ENCODE results near the gene SGK1. TPM values are rescaled to one million over a fixed set of nuclear protein-coding genes. Genes with fewer than 3 reads are reported as not detected.

Gene SGK1
- total and polyA plus RNA-seq, 10 of the 15 experiments (the other 5 are each of a cell fraction or from before 2014, with no cell fraction given) = 0.62 to 5.1 (median 2.9) TPM

DNA sequence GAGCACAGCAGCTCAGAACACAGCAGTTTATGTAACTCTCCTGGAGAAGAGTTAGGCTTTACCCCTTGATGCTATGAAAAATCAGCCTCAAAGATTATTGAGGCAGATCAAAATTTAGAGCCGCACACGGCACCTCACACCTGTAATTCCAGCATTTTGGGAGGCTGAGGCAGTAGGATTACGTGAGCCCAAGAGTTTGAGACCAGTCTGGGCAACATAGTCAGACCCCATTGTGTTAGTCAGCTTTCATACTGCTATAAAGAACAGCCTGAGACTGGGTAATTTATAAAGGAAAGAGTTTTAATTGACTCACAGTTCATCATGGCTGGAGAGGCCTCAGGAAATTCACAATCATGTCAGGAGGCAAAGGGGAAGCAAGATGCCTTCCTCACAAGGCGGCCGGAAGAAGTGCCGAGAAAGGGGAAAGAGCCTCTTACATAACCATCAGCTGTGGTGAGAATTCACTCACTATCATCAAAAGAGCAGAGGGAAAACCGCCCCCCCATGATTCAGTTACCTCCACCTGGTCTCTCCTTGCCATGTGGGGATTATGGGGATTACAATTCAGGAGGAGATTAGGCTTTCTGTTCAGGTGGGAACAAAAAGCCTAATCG is 87.7 kb downstream of the SGK1 start:
- FAIRE-seq (no peak), DNase-seq (ENCODE audit: low read depth, low spot score) (no peak), ATAC-seq (no peak)
- SMC1A ChIA-PET (ENCODE audit: uncharacterized antibody, unreplicated experiment) = interaction anchor here (0.6 to 0.8 kb wide), 2 partner anchors 47 to 80 kb away, joined by 3 read pairs; no protein-coding TSS in a partner anchor
- H3K36me3 ChIP-seq (ENCODE audit: control insufficient read depth in 2 of 2, insufficient read depth in 2 of 2, low read length in 1 of 2) = no peaks in the 10 kb centered on the region
- RAD21 ChIA-PET (ENCODE audit: unreplicated experiment) = no interaction called here
- no peak overlapping the region for H3K9ac ChIP-seq (ENCODE audit: control insufficient read depth, insufficient read depth, low read length)
- H4K20me1 ChIP-seq (ENCODE audit: control insufficient read depth, insufficient read depth) = no peaks in the 10 kb centered on the region
- BruUV-seq (replicated peaks) = no TSS peak
- no peaks in the 10 kb centered on the region for H3K27me3 ChIP-seq (replicated peaks in 1 of 2; ENCODE audit: control insufficient read depth in 2 of 2, insufficient read depth in 2 of 2, low read length in 1 of 2)
- TF ChIP-seq, protein P1, sequence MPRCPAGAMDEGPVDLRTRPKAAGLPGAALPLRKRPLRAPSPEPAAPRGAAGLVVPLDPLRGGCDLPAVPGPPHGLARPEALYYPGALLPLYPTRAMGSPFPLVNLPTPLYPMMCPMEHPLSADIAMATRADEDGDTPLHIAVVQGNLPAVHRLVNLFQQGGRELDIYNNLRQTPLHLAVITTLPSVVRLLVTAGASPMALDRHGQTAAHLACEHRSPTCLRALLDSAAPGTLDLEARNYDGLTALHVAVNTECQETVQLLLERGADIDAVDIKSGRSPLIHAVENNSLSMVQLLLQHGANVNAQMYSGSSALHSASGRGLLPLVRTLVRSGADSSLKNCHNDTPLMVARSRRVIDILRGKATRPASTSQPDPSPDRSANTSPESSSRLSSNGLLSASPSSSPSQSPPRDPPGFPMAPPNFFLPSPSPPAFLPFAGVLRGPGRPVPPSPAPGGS (IDR thresholded peaks at IDR 0.05; ENCODE audit: borderline replicate concordance, insufficient read depth, low read depth, low read length, poor library complexity, severe bottlenecking) = no peak
- TF ChIP-seq RCOR1 (conservative IDR thresholded peaks at IDR 0.05; ENCODE audit: low read depth, low read length) (no peak), MTA2 (IDR thresholded peaks at IDR 0.05; ENCODE audit: low read depth) (no peak), YBX1 (IDR thresholded peaks at IDR 0.05) (no peak), IRF5 (IDR thresholded peaks at IDR 0.05; ENCODE audit: borderline replicate concordance) (no peak), TBL1XR1 (IDR thresholded peaks at IDR 0.05; ENCODE audit: low read depth, low read length) (no peak), FOS (IDR thresholded peaks at IDR 0.05; ENCODE audit: borderline replicate concordance, extremely low read depth, insufficient read length) (no peak)
- in situ Hi-C loops (cut with MboI) (no loop called here), intact Hi-C loops (cut with micrococcal nuclease; ENCODE audit: unreplicated experiment) (no loop called here)
- peak overlapping the region; percentile 54 for H2AFZ ChIP-seq (ENCODE audit: control insufficient read depth, low read depth, low read length)
- H3K4me2 ChIP-seq (ENCODE audit: control insufficient read depth, insufficient read depth) = no peak overlapping the region
- H3K27ac ChIP-seq (ENCODE audit: control insufficient read depth, insufficient read depth) = no peak overlapping the region
- POLR2A ChIA-PET = no interaction called here
- H3K9me3 ChIP-seq (replicated peaks; ENCODE audit: control insufficient read depth, insufficient read depth, low read length) = no peaks in the 10 kb centered on the region
- H3K4me3 ChIP-seq = no peak overlapping the region
- CTCF ChIA-PET = interaction anchor here (0.6 to 1.3 kb wide), 3 partner anchors 19 to 710 kb away, joined by 3 read pairs; no protein-coding TSS in a partner anchor
- no peaks in the 10 kb centered on the region for H3K79me2 ChIP-seq (ENCODE audit: control insufficient read depth, insufficient read depth, low read length)
- peaks cover 10% of the 10 kb centered on the region for H3K4me1 ChIP-seq (ENCODE audit: control insufficient read depth, insufficient read depth, low read length)
- 54% methylated on average over 8 of the region's 8 CpGs for WGBS (ENCODE audit: insufficient coverage, insufficient replicate concordance, low lambda C conversion rate, missing lambda C conversion rate)
